Bronchial epithelial cell (primary cell): ENCODE data around the gene PCNX1. TPM values are rescaled to one million over a fixed set of nuclear protein-coding genes. Genes with fewer than 3 reads are reported as not detected.
A peak's percentile ranks its signal among the peaks of the same experiment; 100 is the strongest.

Experiments used
- DNase-seq: peaks from one replicate; pipeline ENCODE4 v3.0.0-alpha.2; 2010; ENCODE audit warnings: low read depth
- FAIRE-seq: peaks from 2 replicates; lab custom pipeline; 2011; peaks lifted over from hg19 to GRCh38; lab: Jason Lieb, UNC
- H3K27me3 ChIP-seq: 2 replicates; pipeline ENCODE4 v1.5.1; 2011; ENCODE audit warnings: low read length; ENCODE audit not compliant: control insufficient read depth, insufficient read depth
- H3K36me3 ChIP-seq: 2 replicates; pipeline ENCODE4 v1.5.1; 2011; ENCODE audit warnings: low read length; ENCODE audit not compliant: control insufficient read depth, insufficient read depth
- H3K4me3 ChIP-seq: 2 replicates; pipeline ENCODE4 v1.5.1; 2011; ENCODE audit warnings: mild to moderate bottlenecking, low read depth, low read length, control low read depth
- total RNA-seq: library from RNA; depleted of rRNA; stranded (reverse); fragments of >200 nt; gene quantifications from 2 replicates; pipeline ENCODE4 v1.2.1, GENCODE V29; 2014
- TF ChIP-seq, protein P1 (sequence below): IDR thresholded peaks from 2 replicates; pipeline ENCODE4 v1.5.1; 2011; ENCODE audit warnings: mild to moderate bottlenecking, moderate library complexity, low read length, control low read depth, inconsistent platforms; ENCODE audit not compliant: insufficient read depth, severe bottlenecking

PCNX1 gene
- total RNA-seq, 1 donor from 2014 or later, result 24.5 TPM

DNA sequence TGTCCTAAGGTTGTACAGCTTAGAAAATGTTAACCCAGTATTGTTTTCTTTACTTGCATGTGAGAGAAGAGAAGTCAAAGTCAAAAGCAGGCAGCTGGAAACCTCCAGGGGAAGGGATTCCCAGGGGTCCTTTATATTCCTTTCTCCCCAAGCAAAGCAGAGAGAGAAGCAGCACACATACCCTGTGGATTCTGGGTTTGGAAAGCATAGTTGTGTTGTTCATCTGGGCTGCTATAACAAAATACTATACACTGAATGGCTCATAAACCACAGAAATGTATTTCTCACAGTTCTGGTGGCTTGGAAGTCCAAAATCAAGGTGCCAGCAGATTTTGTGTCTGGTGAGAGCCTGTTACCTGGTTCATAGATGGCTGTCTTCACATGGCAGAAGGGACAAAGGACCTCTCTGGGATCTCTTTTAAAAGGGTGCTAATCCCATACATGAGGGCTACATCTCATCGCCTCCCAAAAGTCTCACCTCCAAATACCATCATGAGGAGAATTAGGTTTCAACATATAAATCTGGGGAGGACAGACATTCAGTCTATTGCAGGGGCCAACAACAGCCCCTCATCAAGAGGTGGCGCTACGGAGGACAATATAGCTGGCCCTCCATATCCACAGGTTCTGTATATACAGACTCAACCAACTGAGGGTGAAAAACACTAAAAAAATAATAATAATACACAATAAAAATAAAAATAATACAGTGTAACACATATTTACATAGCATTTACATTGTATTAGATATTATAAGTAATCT, 19.3 kb upstream of the PCNX1 start:
- DNase-seq (no peak), FAIRE-seq (no peak)
- Histone ChIP-seq H3K4me3 (no peak overlapping the region), H3K27me3 (no peaks in the 10 kb centered on the region), H3K36me3 (no peaks in the 10 kb centered on the region)
- TF ChIP-seq, protein P1, sequence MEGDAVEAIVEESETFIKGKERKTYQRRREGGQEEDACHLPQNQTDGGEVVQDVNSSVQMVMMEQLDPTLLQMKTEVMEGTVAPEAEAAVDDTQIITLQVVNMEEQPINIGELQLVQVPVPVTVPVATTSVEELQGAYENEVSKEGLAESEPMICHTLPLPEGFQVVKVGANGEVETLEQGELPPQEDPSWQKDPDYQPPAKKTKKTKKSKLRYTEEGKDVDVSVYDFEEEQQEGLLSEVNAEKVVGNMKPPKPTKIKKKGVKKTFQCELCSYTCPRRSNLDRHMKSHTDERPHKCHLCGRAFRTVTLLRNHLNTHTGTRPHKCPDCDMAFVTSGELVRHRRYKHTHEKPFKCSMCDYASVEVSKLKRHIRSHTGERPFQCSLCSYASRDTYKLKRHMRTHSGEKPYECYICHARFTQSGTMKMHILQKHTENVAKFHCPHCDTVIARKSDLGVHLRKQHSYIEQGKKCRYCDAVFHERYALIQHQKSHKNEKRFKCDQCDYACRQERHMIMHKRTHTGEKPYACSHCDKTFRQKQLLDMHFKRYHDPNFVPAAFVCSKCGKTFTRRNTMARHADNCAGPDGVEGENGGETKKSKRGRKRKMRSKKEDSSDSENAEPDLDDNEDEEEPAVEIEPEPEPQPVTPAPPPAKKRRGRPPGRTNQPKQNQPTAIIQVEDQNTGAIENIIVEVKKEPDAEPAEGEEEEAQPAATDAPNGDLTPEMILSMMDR, result no peak

DNA sequence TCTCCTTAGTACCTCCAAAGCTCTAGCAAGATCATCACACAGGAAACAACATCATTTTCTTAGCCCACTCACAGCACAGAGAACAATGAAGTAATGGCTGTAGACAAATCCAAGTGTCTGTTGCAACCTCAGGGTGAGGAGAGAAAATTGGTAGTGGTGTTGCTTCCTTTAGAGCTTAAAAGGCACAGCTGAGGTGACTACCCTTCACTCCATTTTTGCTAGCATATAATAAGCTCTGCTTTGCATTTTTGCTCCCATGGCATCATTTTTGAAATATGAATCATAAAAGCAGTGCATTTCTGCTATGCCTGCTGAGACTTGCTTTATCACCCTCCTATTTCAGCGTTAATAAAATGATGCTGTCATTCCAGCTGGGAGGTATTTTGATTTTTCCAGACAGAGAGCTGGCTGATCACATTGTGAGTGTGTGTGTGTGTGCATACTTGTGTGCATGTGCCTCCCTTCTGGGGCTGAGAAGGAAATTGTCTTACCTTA, 18.5 kb upstream of the PCNX1 start:
- no peaks in the 10 kb centered on the region for H3K27me3 ChIP-seq
- peak; percentile 95 for DNase-seq
- H3K36me3 ChIP-seq, result no peaks in the 10 kb centered on the region
- no peak for FAIRE-seq
- H3K4me3 ChIP-seq, result no peak overlapping the region
- TF ChIP-seq, protein P1, result no peak

DNA sequence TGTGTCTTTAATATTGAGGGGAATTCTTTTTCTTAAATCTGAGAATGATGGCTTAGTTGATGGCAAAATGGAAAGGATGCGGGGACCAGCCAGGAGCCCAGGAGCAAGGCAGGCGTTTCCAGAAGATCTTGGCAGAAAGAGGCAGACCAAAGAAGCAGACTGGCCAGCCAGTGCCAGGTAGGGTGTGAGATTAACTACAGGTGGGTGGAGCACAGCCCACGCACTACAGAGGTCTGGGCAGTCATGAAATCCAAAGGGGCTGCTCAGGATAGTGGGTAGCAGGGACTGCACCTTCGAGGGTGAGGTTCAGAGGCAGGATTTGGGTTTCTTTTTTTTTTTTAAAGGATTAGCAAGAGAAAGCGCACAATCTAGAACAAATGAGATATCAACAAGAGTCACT, 17.7 kb upstream of the PCNX1 start:
- FAIRE-seq, result no peak
- no peak overlapping the region for H3K4me3 ChIP-seq
- no peak for DNase-seq
- no peaks in the 10 kb centered on the region for H3K27me3 ChIP-seq
- H3K36me3 ChIP-seq, result no peaks in the 10 kb centered on the region
- TF ChIP-seq, protein P1, result no peak

- H3K27me3 ChIP-seq, result no peaks in the 10 kb centered on the region
- TF ChIP-seq, protein P1, result no peak
- FAIRE-seq, result no peak
- H3K36me3 ChIP-seq, result no peaks in the 10 kb centered on the region
- H3K4me3 ChIP-seq, result no peak overlapping the region
- no peak for DNase-seq
Measured at GRCh38 chr14:70890826-70891659, 16.2 kb upstream of the PCNX1 start.

DNA sequence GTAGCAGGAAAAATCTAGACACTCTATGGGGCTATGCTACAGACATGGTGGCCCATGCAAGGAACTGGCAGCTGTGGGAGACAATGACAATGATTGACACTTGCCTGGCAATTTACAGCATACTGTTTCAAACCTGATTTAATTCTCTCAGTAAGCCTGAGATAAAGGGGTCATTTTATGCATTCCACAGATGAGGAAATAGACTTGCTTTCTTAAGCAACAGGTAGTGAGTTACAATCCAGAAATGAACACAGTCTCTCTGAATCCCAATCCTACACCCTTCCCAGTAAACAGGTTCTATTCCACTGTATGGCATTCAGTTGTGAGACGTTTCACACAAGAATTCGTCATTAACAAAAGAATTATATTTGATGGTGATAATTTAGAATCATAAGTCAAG, 15.5 kb upstream of the PCNX1 start:
- FAIRE-seq (no peak), DNase-seq (peak; percentile 51)
- H3K27me3 ChIP-seq, result no peaks in the 10 kb centered on the region
- H3K36me3 ChIP-seq, result no peaks in the 10 kb centered on the region
- TF ChIP-seq, protein P1, result no peak
- H3K4me3 ChIP-seq, result no peak overlapping the region
